HL-60 (cell line): ENCODE data around the gene PRC1.

Source experiments
- DNase-seq, 2 experiments: peaks; one replicate each; pipeline ENCODE4 v3.0.0-alpha.2; 2010 to 2020; ENCODE audit warnings: low read depth in 1 of 2, low spot score in 1 of 2
- H3K27ac ChIP-seq: fragments of 250-450 bp; sonication (Bioruptor Pico); replicated peaks from 2 replicates; pipeline ENCODE4 v1.5.1; 2020; ENCODE audit warnings: mild to moderate bottlenecking, moderate library complexity
- H3K27me3 ChIP-seq: fragments of 250-450 bp; sonication (Bioruptor Pico); 2 replicates; pipeline ENCODE4 v1.5.1; 2021; ENCODE audit warnings: mild to moderate bottlenecking, moderate library complexity; ENCODE audit not compliant: insufficient read depth, poor library complexity, severe bottlenecking
- H3K4me3 ChIP-seq: replicated peaks from 2 replicates; pipeline ENCODE4 v1.5.1; 2011; ENCODE audit warnings: mild to moderate bottlenecking, control low read depth, low read length; ENCODE audit not compliant: insufficient read depth
- GABPA ChIP-seq: IDR thresholded peaks from 2 replicates; pipeline ENCODE4 v1.6.1; 2012; ENCODE audit warnings: low read depth
- POLR2AphosphoS5 ChIP-seq: IDR thresholded peaks from 2 replicates; pipeline ENCODE4 v1.6.1; 2012; ENCODE audit warnings: low read depth
- SPI1 ChIP-seq: IDR thresholded peaks from 2 replicates; pipeline ENCODE4 v1.6.1; 2012; ENCODE audit warnings: low read depth, mild to moderate bottlenecking, borderline replicate concordance
- TF ChIP-seq, protein P1 (sequence below): IDR thresholded peaks from one replicate; pipeline ENCODE4 v1.5.1; 2011; ENCODE audit warnings: low read length, control low read depth, inconsistent platforms; ENCODE audit not compliant: insufficient read depth
- TF ChIP-seq, protein P2 (sequence below): IDR thresholded peaks from 2 replicates; pipeline ENCODE4 v1.6.1; 2012; ENCODE audit warnings: low read depth; ENCODE audit not compliant: insufficient replicate concordance

Gene PRC1

DNA sequence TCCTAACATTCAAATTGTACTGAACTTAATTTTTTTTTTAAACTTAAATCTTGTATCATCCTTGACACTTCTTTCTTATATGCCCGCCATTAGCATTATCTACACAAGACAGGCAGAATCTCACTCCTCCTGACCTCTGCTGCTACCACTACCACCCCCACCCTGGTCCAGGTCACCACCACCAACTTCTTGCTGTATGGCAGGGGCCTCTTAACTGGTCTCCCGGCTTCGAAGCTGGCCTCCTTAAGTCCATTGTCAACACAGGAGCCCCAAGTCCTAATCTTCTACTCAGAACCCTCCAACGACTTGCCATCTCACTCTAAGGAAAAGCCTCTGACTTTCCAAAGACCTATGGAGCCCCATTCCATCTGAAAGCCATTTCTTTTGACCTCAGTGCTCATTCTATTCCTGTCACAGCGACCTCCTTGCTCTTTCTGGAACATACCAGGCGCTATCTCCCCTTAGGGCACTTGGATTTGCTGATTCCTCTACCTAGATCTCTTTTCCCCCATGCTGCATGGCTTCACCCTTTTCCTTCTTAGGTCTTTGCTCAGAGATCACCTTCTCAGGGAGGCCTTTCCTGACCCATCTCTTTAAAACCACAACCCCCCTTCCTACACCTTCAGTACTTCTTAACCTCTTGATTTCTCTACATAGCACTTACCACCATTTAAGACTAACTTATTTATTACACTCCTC lies 2.6 kb downstream of the PRC1 start:
- no peak for DNase-seq
- TF ChIP-seq, protein P1, sequence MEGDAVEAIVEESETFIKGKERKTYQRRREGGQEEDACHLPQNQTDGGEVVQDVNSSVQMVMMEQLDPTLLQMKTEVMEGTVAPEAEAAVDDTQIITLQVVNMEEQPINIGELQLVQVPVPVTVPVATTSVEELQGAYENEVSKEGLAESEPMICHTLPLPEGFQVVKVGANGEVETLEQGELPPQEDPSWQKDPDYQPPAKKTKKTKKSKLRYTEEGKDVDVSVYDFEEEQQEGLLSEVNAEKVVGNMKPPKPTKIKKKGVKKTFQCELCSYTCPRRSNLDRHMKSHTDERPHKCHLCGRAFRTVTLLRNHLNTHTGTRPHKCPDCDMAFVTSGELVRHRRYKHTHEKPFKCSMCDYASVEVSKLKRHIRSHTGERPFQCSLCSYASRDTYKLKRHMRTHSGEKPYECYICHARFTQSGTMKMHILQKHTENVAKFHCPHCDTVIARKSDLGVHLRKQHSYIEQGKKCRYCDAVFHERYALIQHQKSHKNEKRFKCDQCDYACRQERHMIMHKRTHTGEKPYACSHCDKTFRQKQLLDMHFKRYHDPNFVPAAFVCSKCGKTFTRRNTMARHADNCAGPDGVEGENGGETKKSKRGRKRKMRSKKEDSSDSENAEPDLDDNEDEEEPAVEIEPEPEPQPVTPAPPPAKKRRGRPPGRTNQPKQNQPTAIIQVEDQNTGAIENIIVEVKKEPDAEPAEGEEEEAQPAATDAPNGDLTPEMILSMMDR = no peak
- TF ChIP-seq POLR2AphosphoS5 (no peak), SPI1 (no peak), GABPA (no peak)
- TF ChIP-seq, protein P2, sequence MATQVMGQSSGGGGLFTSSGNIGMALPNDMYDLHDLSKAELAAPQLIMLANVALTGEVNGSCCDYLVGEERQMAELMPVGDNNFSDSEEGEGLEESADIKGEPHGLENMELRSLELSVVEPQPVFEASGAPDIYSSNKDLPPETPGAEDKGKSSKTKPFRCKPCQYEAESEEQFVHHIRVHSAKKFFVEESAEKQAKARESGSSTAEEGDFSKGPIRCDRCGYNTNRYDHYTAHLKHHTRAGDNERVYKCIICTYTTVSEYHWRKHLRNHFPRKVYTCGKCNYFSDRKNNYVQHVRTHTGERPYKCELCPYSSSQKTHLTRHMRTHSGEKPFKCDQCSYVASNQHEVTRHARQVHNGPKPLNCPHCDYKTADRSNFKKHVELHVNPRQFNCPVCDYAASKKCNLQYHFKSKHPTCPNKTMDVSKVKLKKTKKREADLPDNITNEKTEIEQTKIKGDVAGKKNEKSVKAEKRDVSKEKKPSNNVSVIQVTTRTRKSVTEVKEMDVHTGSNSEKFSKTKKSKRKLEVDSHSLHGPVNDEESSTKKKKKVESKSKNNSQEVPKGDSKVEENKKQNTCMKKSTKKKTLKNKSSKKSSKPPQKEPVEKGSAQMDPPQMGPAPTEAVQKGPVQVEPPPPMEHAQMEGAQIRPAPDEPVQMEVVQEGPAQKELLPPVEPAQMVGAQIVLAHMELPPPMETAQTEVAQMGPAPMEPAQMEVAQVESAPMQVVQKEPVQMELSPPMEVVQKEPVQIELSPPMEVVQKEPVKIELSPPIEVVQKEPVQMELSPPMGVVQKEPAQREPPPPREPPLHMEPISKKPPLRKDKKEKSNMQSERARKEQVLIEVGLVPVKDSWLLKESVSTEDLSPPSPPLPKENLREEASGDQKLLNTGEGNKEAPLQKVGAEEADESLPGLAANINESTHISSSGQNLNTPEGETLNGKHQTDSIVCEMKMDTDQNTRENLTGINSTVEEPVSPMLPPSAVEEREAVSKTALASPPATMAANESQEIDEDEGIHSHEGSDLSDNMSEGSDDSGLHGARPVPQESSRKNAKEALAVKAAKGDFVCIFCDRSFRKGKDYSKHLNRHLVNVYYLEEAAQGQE = no peak
- H3K27ac ChIP-seq = no peak overlapping the region
- no peak overlapping the region for H3K4me3 ChIP-seq
- H3K27me3 ChIP-seq = no peaks in the 10 kb centered on the region

DNA sequence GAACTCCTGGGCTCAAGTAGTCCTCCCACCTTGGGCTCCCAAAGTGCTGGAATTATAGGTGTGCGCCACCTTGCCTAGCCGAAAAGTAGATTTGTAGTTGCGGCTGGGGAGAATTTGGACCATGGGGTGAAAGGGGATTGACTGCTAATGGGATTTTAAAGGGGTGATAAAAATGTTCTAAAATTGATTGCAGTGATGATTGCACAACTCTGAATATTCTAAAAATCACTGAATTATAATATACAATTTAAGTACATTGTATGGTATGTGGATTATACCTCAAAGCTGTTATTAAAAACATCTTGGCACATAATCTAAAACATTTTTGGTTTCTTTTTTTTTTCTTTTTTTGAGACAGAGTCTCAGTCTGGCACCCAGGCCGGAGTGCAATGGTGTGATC lies 3.9 kb downstream of the PRC1 start:
- TF ChIP-seq, protein P2 = no peak
- TF ChIP-seq POLR2AphosphoS5 (no peak), SPI1 (no peak), GABPA (no peak)
- TF ChIP-seq, protein P1 = no peak
- no peak for DNase-seq
- no peak overlapping the region for H3K4me3 ChIP-seq
- H3K27me3 ChIP-seq = no peaks in the 10 kb centered on the region
- H3K27ac ChIP-seq = no peak overlapping the region

DNA sequence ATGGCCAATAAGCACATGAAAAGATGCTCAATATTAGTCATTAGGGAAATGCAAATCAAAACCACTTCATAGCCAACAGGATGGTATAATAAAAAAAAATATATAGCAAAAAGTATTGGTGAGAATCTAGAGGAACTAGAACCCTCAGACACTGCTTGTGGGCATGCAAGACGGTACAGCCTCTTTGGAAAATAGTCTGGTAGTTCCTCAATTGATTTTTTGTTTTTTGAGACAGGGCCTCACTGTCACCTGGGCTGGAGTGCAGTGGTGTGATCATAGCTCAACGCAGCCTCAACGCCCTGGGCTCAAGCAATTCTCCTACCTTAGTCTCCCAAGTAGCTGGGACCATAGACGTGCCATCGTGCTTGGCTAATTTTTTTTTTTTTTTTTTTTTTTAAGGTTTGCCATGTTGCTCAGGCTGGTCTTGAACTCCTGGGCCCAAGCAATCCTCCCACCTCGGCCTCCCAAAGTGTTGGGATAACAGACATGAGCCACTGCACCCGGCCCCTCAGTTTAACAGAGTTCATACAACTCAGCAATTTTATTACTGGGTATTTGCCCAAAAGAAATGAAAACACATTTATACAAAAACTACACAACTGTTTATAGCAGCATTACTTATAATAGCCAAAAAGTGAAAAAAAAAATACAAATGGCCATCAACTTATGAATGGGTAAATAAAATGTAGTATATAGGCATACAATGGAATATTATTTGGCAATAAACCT lies 5.1 kb downstream of the PRC1 start:
- TF ChIP-seq, protein P1 = no peak
- no peak for TF ChIP-seq POLR2AphosphoS5
- peak; percentile 18; the same call in 1 of the 2 replicates for TF ChIP-seq SPI1
- Histone ChIP-seq H3K27ac (peak overlapping the region; percentile 28), H3K4me3 (no peak overlapping the region), H3K27me3 (no peaks in the 10 kb centered on the region)
- DNase-seq = peak in 1 of 2 experiments; percentile 64

DNA sequence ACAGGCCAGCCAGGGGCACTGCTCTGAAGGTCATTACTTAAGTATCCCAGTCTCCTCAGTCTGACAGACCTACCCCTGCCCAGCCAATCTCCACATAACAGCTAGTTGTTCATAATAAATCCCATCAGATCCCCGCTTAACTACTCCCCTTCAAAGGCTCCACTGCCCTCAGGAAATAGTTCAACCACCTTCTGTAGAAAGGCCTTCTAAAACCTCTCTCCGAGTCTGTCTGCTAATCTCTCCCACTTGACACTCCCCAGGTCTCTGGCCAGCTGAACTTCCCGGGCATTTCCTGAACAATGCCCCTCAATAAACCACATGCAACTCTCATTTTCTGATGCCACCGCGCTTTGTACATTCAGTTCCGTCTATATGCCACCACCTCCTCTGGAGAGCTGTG lies 6.0 kb downstream of the PRC1 start:
- TF ChIP-seq SPI1 = no peak
- TF ChIP-seq, protein P1 = no peak
- no peak for TF ChIP-seq GABPA
- no peak for TF ChIP-seq POLR2AphosphoS5
- TF ChIP-seq, protein P2 = no peak
- no peak for DNase-seq
- H3K27me3 ChIP-seq = no peaks in the 10 kb centered on the region
- H3K4me3 ChIP-seq = no peak overlapping the region
- H3K27ac ChIP-seq = peak overlapping the region; percentile 28
